ENCODE measurements around the gene RAP1GDS1. TPM values are rescaled to one million over a fixed set of nuclear protein-coding genes. Genes with fewer than 3 reads are reported as not detected.

The RAP1GDS1 gene
- total and polyA plus RNA-seq, 2 of the 4 experiments (the other 2 are of a cell fraction) = 29.0 to 85.1 TPM

DNA sequence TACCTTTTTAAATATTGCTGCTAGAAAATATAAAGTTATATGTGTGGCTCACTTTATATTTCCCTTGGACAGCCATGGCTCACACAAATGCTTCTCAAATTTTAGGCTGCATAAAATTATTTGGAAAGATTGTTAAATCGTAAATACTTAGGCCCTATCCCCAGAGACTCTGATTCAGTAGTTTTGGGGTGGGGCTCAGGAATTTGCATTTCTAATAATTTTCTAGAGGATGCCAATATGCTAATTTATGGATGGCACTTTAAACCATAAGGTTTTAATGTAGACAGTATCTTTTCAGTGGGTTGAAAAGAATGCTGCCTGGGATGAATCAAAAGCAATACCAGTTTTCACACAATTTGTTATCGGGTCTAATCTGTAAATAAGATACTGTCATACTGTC is 49.7 kb downstream of the RAP1GDS1 start:
- DNase-seq = no peak
- in situ Hi-C loops (cut with MboI; ENCODE audit: low sequenced_read_pairs) (no loop called here), intact Hi-C loops (cut with micrococcal nuclease) (no loop called here), dilution Hi-C loops (cut with HindIII; ENCODE audit: low sequenced_read_pairs, unreplicated experiment) (no loop called here)
- Histone ChIP-seq H2AK9ac (replicated peaks; ENCODE audit: low read depth, low read length, poor library complexity) (no peak overlapping the region), H3K14ac (replicated peaks; ENCODE audit: low read depth, low read length) (no peak overlapping the region), H2AFZ (replicated peaks; ENCODE audit: low read length, poor library complexity) (no peak overlapping the region), H3K23ac (ENCODE audit: low read depth, low read length) (no peak overlapping the region), H2AK5ac (ENCODE audit: low read depth, low read length) (no peak overlapping the region), H4K8ac (ENCODE audit: low read depth in 2 of 2, low read length in 2 of 2) (no peak overlapping the region; a peak in 1 of 4 replicates), H3K27me3 (ENCODE audit: control insufficient read depth, insufficient read depth, low read length) (no peaks in the 10 kb centered on the region), H3K79me1 (ENCODE audit: low read depth in 1 of 2, low read length in 2 of 2) (peaks cover 24 to 28% of the 10 kb centered on the region in 2 experiments), H3K18ac (ENCODE audit: low read depth, low read length) (no peak overlapping the region), H3K4ac (ENCODE audit: low read depth, low read length) (no peak overlapping the region), H4K91ac (ENCODE audit: insufficient read depth, low read depth, low read length) (no peak overlapping the region), H3K4me3 (ENCODE audit: insufficient read depth, low read depth, low read length) (no peak overlapping the region), H2BK20ac (ENCODE audit: low read depth, low read length) (no peak overlapping the region), H3K9me1 (ENCODE audit: insufficient read depth, low read length) (no peaks in the 10 kb centered on the region; the same call in none of the 2 replicates), H2BK15ac (ENCODE audit: low read depth, low read length) (no peak overlapping the region), H3K56ac (ENCODE audit: extremely low read depth, insufficient read depth, low read length) (no peak overlapping the region), H4K5ac (ENCODE audit: low read depth, low read length) (no peak overlapping the region), H2BK5ac (ENCODE audit: low read depth, low read length, poor library complexity, severe bottlenecking) (no peak overlapping the region), H3K9ac (ENCODE audit: low read depth, low read length) (no peak overlapping the region), H3K36me3 (ENCODE audit: control insufficient read depth, insufficient read depth, low read length) (0 out of 2 replicates have a peak, but pooled peaks cover 1% of the 10 kb centered on the region), H3K27ac (ENCODE audit: insufficient read depth, low read length) (no peak overlapping the region), H3K9me3 (ENCODE audit: control insufficient read depth, insufficient read depth, low read length) (no peaks in the 10 kb centered on the region), H3K4me2 (ENCODE audit: low read depth, low read length) (no peak overlapping the region), H4K20me1 (ENCODE audit: insufficient read depth, low read length) (no peaks in the 10 kb centered on the region), H2BK120ac (ENCODE audit: low read depth, low read length) (no peak overlapping the region), H3K4me1 (ENCODE audit: control insufficient read depth, insufficient read depth, low read length) (peaks cover 2% of the 10 kb centered on the region; the same call in 1 of the 2 replicates)
- no TSS peak for BruUV-seq (replicated peaks)
- WGBS, 2 experiments (ENCODE audit: extremely low coverage in 2 of 2, insufficient read length in 1 of 2) = no CpG with 5 or more reads among the region's 2 CpGs
- CTCF ChIA-PET = no interaction called here
- no peak for ATAC-seq (ENCODE audit: low read depth)
- POLR2A ChIA-PET (ENCODE audit: unreplicated experiment) = no interaction called here
- TF ChIP-seq, protein P1, sequence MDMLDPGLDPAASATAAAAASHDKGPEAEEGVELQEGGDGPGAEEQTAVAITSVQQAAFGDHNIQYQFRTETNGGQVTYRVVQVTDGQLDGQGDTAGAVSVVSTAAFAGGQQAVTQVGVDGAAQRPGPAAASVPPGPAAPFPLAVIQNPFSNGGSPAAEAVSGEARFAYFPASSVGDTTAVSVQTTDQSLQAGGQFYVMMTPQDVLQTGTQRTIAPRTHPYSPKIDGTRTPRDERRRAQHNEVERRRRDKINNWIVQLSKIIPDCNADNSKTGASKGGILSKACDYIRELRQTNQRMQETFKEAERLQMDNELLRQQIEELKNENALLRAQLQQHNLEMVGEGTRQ (IDR thresholded peaks at IDR 0.05; ENCODE audit: low read depth, low read length) = no peak
- no peak for TF ChIP-seq RFX5 (IDR thresholded peaks at IDR 0.05; ENCODE audit: low read depth, low read length)
- TF ChIP-seq, protein P2, sequence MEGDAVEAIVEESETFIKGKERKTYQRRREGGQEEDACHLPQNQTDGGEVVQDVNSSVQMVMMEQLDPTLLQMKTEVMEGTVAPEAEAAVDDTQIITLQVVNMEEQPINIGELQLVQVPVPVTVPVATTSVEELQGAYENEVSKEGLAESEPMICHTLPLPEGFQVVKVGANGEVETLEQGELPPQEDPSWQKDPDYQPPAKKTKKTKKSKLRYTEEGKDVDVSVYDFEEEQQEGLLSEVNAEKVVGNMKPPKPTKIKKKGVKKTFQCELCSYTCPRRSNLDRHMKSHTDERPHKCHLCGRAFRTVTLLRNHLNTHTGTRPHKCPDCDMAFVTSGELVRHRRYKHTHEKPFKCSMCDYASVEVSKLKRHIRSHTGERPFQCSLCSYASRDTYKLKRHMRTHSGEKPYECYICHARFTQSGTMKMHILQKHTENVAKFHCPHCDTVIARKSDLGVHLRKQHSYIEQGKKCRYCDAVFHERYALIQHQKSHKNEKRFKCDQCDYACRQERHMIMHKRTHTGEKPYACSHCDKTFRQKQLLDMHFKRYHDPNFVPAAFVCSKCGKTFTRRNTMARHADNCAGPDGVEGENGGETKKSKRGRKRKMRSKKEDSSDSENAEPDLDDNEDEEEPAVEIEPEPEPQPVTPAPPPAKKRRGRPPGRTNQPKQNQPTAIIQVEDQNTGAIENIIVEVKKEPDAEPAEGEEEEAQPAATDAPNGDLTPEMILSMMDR (conservative IDR thresholded peaks at IDR 0.05; ENCODE audit: low read depth, low read length) = no peak
- no peak for TF ChIP-seq POLR2A (IDR thresholded peaks at IDR 0.05; ENCODE audit: low read depth, low read length)
- no peak for TF ChIP-seq SMC3 (IDR thresholded peaks at IDR 0.05; ENCODE audit: low read depth, low read length)
- TF ChIP-seq MAZ (IDR thresholded peaks at IDR 0.05; ENCODE audit: borderline replicate concordance, low read depth, low read length) = no peak
- no peak for TF ChIP-seq CEBPB (IDR thresholded peaks at IDR 0.05; ENCODE audit: low read depth, low read length)
- TF ChIP-seq RCOR1 (IDR thresholded peaks at IDR 0.05; ENCODE audit: insufficient replicate concordance, low read length) = no peak
- TF ChIP-seq FOS (IDR thresholded peaks at IDR 0.05; ENCODE audit: low read depth, low read length) = no peak
- no peak for TF ChIP-seq RAD21 (IDR thresholded peaks at IDR 0.05; ENCODE audit: low read length)
- TF ChIP-seq, protein P3, sequence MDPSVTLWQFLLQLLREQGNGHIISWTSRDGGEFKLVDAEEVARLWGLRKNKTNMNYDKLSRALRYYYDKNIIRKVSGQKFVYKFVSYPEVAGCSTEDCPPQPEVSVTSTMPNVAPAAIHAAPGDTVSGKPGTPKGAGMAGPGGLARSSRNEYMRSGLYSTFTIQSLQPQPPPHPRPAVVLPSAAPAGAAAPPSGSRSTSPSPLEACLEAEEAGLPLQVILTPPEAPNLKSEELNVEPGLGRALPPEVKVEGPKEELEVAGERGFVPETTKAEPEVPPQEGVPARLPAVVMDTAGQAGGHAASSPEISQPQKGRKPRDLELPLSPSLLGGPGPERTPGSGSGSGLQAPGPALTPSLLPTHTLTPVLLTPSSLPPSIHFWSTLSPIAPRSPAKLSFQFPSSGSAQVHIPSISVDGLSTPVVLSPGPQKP (IDR thresholded peaks at IDR 0.05; ENCODE audit: borderline replicate concordance, low read depth, low read length) = no peak
- TF ChIP-seq NFE2L2 (IDR thresholded peaks at IDR 0.05; ENCODE audit: low read depth, low read length) = no peak
- no peak for TF ChIP-seq MAFK (IDR thresholded peaks at IDR 0.05; ENCODE audit: low read depth, low read length)
- no peak for TF ChIP-seq CHD1 (IDR thresholded peaks at IDR 0.05; ENCODE audit: low read depth, low read length)
- TF ChIP-seq MXI1 (IDR thresholded peaks at IDR 0.05; ENCODE audit: borderline replicate concordance, low read depth, low read length) = no peak
- no peak for TF ChIP-seq BHLHE40 (IDR thresholded peaks at IDR 0.05; ENCODE audit: low read depth, low read length)

All from IMR-90 (cell line).